Muscle layer of duodenum (tissue), 2 donors: ENCODE results near the gene DZIP1.
"Not testable (repeated sequence)": the region's sequence is repeated elsewhere in the genome, so short reads cannot be mapped to it uniquely, and the experiment has no call there.

Experiments
- H3K27ac ChIP-seq: one replicate; pipeline ENCODE4 v1.7.0; 2013; ENCODE audit warnings: mild to moderate bottlenecking, low read length
- H3K27me3 ChIP-seq: one replicate; pipeline ENCODE4 v1.7.0; 2013; ENCODE audit warnings: low read depth, mild to moderate bottlenecking, control low read depth, low read length
- H3K36me3 ChIP-seq, 2 donors: one replicate each; pipeline ENCODE4 v1.7.0; 2013; ENCODE audit warnings: low read length in 2 of 2, control low read depth in 1 of 2, mild to moderate bottlenecking in 1 of 2; ENCODE audit not compliant: insufficient read depth in 2 of 2, control insufficient read depth in 1 of 2
- H3K4me1 ChIP-seq, 2 donors: one replicate each; pipeline ENCODE4 v1.7.0; 2013; ENCODE audit warnings: low read length in 2 of 2, mild to moderate bottlenecking in 2 of 2, control low read depth in 1 of 2, moderate library complexity in 1 of 2; ENCODE audit not compliant: insufficient read depth in 2 of 2, control insufficient read depth in 1 of 2
- H3K4me3 ChIP-seq, 2 donors: one replicate each; pipeline ENCODE4 v1.7.0; 2013; ENCODE audit warnings: low read length in 2 of 2, low read depth in 1 of 2, mild to moderate bottlenecking in 1 of 2
- H3K9me3 ChIP-seq, 2 donors: one replicate each; pipeline ENCODE4 v1.7.0; 2013; ENCODE audit warnings: low read length in 2 of 2, control low read depth in 1 of 2, mild to moderate bottlenecking in 1 of 2; ENCODE audit not compliant: control insufficient read depth in 1 of 2
- donor health status: healthy.

Gene DZIP1

GRCh38 chr13:95671597-95671996, 27.1 kb upstream of the DZIP1 start:
- H3K27me3 ChIP-seq = no peaks in the 10 kb centered on the region
- H3K4me3 ChIP-seq = no peak overlapping the region
- no peak overlapping the region for H3K27ac ChIP-seq
- H3K9me3 ChIP-seq = peaks cover 11 to 28% of the 10 kb centered on the region in 2 donors
- peaks cover 0 to 7% of the 10 kb centered on the region in 2 donors for H3K4me1 ChIP-seq
- no peaks in the 10 kb centered on the region for H3K36me3 ChIP-seq

GRCh38 chr13:95667235-95667634, 22.7 kb upstream of the DZIP1 start:
- H3K9me3 ChIP-seq = peaks cover 11 to 47% of the 10 kb centered on the region in 2 donors
- not testable (repeated sequence) for H3K4me1 ChIP-seq, H3K27ac ChIP-seq, H3K36me3 ChIP-seq, H3K27me3 ChIP-seq, H3K4me3 ChIP-seq

GRCh38 chr13:95660981-95661581, 16.6 kb upstream of the DZIP1 start:
- Histone ChIP-seq H3K4me1 (no peaks in the 10 kb centered on the region), H3K27me3 (no peaks in the 10 kb centered on the region), H3K4me3 (no peak overlapping the region), H3K36me3 (no peaks in the 10 kb centered on the region), H3K27ac (no peak overlapping the region), H3K9me3 (peaks cover 0 to 14% of the 10 kb centered on the region in 2 donors)

GRCh38 chr13:95659500-95659899, 15.0 kb upstream of the DZIP1 start:
- Histone ChIP-seq H3K4me3 (no peak overlapping the region), H3K27ac (no peak overlapping the region), H3K36me3 (no peaks in the 10 kb centered on the region), H3K4me1 (no peaks in the 10 kb centered on the region), H3K9me3 (peaks cover 0 to 3% of the 10 kb centered on the region in 2 donors), H3K27me3 (no peaks in the 10 kb centered on the region)

- Histone ChIP-seq H3K4me1 (no peaks in the 10 kb centered on the region), H3K27ac (no peak overlapping the region), H3K27me3 (no peaks in the 10 kb centered on the region), H3K9me3 (no peaks in the 10 kb centered on the region), H3K36me3 (no peaks in the 10 kb centered on the region), H3K4me3 (no peak overlapping the region)
These were observed 12.0 kb upstream of the DZIP1 start for GRCh38 chr13:95656386-95657015.

- no peaks in the 10 kb centered on the region for H3K9me3 ChIP-seq
- H3K27me3 ChIP-seq = no peaks in the 10 kb centered on the region
- no peaks in the 10 kb centered on the region for H3K4me1 ChIP-seq
- no peak overlapping the region for H3K27ac ChIP-seq
- no peaks in the 10 kb centered on the region for H3K36me3 ChIP-seq
- H3K4me3 ChIP-seq = no peak overlapping the region
These were observed 8.3 kb upstream of the DZIP1 start for GRCh38 chr13:95652821-95653220.

- no peaks in the 10 kb centered on the region for H3K36me3 ChIP-seq
- H3K27me3 ChIP-seq = no peaks in the 10 kb centered on the region
- no peaks in the 10 kb centered on the region for H3K4me1 ChIP-seq
- no peak overlapping the region for H3K27ac ChIP-seq
- H3K9me3 ChIP-seq = no peaks in the 10 kb centered on the region
- no peak overlapping the region for H3K4me3 ChIP-seq
These were observed 7.8 kb upstream of the DZIP1 start for GRCh38 chr13:95652244-95652764.

GRCh38 chr13:95650696-95651095, 6.2 kb upstream of the DZIP1 start:
- Histone ChIP-seq H3K4me1 (no peaks in the 10 kb centered on the region), H3K27ac (no peak overlapping the region), H3K36me3 (no peaks in the 10 kb centered on the region), H3K9me3 (no peaks in the 10 kb centered on the region), H3K27me3 (no peaks in the 10 kb centered on the region), H3K4me3 (no peak overlapping the region)

GRCh38 chr13:95647321-95647720, 2.8 kb upstream of the DZIP1 start:
- Histone ChIP-seq H3K9me3 (no peaks in the 10 kb centered on the region), H3K4me3 (no peak overlapping the region), H3K27ac (no peak overlapping the region), H3K4me1 (peaks cover 0 to 17% of the 10 kb centered on the region in 2 donors), H3K27me3 (peaks cover 6% of the 10 kb centered on the region), H3K36me3 (no peaks in the 10 kb centered on the region)

- no peak overlapping the region for H3K27ac ChIP-seq
- no peaks in the 10 kb centered on the region for H3K9me3 ChIP-seq
- H3K4me1 ChIP-seq = peaks cover 0 to 31% of the 10 kb centered on the region in 2 donors
- no peaks in the 10 kb centered on the region for H3K36me3 ChIP-seq
- peak overlapping the region; percentile 63 to 91 for H3K4me3 ChIP-seq
- H3K27me3 ChIP-seq = peaks cover 13% of the 10 kb centered on the region
These were observed 439 bp downstream of the DZIP1 start for GRCh38 chr13:95643936-95644598.

- peaks cover 13% of the 10 kb centered on the region for H3K27me3 ChIP-seq
- H3K4me1 ChIP-seq = peaks cover 0 to 31% of the 10 kb centered on the region in 2 donors
- peak overlapping the region; percentile 63 to 91 for H3K4me3 ChIP-seq
- no peaks in the 10 kb centered on the region for H3K36me3 ChIP-seq
- H3K27ac ChIP-seq = no peak overlapping the region
- H3K9me3 ChIP-seq = no peaks in the 10 kb centered on the region
These were observed 953 bp downstream of the DZIP1 start for GRCh38 chr13:95643571-95643935.
